HG03159 (cell line): Measurements from ENCODE around the gene MFSD6.

Experiments
- ATAC-seq: cut with Tn5 transposase; IDR thresholded peaks from one replicate; pipeline ENCODE4 v1.9.1; 2021; ENCODE audit warnings: mild to moderate bottlenecking, moderate library complexity; ENCODE audit not compliant: unreplicated experiment

MFSD6 gene

GRCh38 chr2:190432567-190433231, 24.5 kb downstream of the MFSD6 start:
- ATAC-seq = no peak

DNA sequence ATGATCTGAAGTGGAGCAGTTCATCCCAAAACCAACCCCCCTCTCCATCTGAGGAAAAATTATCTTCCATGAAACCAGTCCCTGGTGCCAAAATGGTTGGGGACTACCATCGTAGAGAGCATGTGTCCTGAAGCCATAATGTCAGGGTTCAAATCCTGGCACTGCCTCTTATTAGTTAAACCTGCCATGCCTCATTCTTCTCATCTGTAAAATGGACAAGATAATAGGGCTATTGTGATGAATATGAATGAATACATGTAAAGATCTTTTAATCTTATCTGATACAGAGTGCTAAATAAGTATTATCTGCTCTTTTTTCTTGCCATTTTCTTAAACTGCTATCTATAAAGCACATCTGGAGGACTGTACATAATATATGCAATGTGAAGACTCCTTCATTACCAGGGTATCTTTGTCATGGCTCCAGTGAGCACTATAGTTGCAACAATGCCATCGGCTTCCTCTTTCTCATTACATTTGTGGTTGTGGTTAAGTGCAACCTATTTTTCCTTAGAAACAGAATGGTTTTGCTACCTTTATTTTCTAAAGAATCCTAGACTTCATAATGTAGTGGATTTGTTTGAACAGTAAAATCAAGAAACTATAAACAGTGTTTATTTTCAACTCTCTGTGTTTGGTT, 27.0 kb downstream of the MFSD6 start:
- ATAC-seq = no peak

GRCh38 chr2:190436557-190436956, 28.4 kb downstream of the MFSD6 start:
- ATAC-seq = no peak

DNA sequence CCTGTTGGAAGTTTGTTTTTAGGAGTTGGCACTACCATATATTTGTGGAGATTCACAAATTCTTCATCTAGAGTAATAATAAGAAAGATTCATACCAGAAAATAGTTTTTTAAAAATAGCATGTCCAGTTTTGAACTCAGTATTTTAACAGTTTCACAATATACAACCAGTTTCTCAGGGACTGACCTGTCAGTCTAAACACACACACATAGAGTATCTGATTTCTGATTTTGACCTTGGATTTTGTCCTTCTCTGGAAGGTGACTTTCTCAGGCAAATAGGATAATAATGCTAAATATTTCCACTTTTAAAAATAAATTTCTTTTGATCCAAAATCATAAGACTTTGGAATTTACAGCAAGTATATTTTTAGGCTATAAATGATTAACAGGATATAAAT, 32.0 kb downstream of the MFSD6 start:
- no peak for ATAC-seq

DNA sequence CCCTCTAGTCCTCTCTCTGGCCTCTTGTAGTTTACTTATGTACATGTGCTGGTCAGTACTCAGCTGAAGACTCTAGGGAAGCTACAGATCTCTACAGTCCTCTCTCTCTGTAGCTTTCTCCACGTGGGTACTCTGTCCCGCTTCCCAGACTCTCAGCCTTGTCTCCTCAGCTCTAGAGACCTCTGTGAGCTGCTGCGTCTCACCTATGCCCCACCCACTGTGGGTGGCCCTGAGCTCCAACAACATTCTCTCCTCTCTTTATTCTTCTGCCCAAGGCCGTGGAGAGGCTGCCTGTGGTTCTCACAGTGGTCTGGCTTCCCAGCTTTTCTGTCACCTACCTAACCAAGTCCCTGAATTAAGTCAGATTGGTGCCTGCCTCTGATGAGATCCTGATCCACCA, 33.4 kb downstream of the MFSD6 start:
- ATAC-seq = no peak

- ATAC-seq = no peak
These were observed 34.9 kb downstream of the MFSD6 start for GRCh38 chr2:190443055-190443454.

DNA sequence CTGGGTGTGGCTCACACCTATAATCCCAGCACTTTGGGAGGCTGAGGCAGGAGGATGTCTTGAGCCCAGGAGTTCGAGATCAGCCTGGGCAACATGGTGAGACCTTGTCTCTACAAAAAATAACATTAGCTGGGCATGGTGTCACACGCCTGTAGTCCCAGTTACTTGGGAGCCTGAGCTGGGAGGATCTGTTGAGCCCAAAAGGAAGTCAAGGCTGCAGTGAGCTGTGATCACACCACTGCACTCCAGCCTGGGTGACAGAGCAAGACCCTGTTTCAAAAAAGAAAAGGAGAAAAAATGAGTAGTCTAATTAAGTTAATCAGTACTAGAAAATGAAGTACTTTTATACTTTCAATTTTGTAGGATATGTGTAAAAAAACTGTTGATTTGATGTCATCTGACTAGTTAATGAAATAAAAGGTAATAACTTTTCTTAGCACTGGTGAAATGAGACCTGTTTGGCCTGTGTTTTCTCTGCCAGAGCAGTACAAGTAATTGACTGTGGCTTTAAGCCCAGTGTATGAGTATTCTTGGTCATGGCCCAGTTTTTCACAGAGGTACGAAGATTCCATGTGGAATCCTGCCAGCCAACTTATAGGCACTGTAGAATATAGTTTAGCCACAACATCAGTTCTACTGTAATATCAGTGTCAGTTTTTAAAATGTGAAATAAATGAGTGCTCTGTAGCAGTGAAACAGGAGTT, 35.8 kb downstream of the MFSD6 start:
- ATAC-seq = no peak

- ATAC-seq = no peak
These were observed 36.8 kb downstream of the MFSD6 start for GRCh38 chr2:190444976-190445375.

GRCh38 chr2:190446193-190446592, 38.0 kb downstream of the MFSD6 start:
- ATAC-seq = no peak

GRCh38 chr2:190446750-190447516, 38.8 kb downstream of the MFSD6 start:
- ATAC-seq = no peak

DNA sequence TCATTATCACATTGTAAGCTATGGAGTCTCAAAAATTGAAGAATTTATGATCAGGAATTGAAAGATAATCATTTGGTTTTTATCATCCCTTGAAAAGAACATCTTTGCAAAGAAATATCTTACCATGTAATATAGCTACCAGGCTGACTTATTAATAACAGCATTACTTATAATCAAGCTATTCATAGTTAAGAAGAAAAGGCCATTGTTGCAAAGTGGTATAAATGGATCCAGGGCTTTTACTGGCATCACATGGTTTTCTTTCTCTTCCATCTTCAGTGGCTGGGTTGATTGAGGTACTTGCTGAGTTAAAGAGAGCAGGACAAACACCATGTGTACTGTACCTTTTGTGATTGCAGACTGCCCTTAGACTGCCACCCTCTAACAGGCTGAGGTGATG, 39.6 kb downstream of the MFSD6 start:
- ATAC-seq = no peak

GRCh38 chr2:190449925-190450324, 41.8 kb downstream of the MFSD6 start:
- no peak for ATAC-seq

- ATAC-seq = no peak
These were observed 42.2 kb downstream of the MFSD6 start for GRCh38 chr2:190450363-190450762.

DNA sequence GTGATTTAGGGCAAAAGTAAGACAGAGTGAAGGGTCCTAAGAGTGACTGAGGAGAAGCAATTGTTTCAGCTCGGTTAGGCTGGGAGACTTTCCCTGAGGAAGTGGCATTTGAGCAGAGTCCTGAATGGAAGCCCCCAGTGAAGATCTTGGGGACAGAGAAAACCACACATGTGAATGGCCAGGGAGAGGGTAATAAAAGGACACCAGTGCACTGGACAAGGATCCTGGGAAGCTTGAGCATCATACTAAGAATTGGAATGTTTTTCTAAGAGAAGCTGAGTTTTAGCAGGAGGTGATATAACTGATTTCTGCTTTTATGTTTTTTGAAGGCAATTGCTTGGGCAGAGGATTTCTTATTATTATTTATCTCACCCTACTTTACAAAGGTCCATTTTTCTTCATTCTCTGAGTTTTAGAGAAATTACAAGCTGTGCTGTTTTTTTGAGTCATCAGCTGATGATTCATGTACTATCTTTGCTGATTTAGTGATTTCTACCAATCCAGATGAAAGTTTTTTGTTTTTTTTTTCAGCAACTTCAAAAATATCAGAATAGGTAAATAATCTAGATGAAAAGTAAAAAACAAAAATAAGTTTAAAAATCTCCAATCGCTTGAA, 43.5 kb downstream of the MFSD6 start:
- no peak for ATAC-seq

- no peak for ATAC-seq
These were observed 44.3 kb downstream of the MFSD6 start for GRCh38 chr2:190452433-190452832.

DNA sequence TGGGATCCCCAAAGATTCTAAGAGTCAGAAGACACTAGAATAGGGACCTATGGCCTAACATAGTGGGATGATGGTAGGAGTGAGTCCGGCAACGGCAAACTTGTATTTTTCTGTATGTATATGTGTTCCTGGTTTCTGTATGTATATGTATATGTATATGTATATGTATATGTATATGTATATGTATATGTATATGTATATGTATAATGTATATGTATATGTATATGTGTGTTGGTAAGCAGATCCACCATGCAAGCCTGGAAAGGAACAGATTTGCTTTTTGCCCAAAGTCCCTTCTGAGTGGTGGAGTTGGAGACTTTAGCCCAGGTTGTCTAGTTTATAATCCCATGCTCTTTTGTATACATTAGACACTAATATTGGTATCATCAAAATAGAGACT, 46.6 kb downstream of the MFSD6 start:
- ATAC-seq = no peak

GRCh38 chr2:190455358-190456095, 47.4 kb downstream of the MFSD6 start:
- no peak for ATAC-seq

GRCh38 chr2:190456833-190457232, 48.7 kb downstream of the MFSD6 start:
- ATAC-seq = no peak

DNA sequence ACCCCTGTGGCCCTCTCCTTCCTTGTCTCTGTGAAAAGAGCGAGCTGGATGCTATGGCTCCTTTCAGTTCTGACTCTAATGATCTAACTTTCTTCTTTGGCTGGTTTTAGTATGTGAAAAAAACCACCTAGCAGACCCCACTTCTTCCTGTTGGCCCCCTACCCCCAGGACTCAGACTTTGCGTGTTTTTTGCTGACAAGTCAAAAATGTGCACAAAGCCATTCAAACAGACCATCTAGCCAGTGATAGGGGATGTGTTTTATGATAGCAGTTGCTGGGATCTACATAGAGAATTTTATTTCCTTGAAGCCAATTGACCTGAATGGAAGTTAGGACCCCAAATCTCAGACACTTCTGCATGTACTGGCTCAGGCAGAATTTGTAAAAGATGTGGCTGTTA, 49.1 kb downstream of the MFSD6 start:
- ATAC-seq = no peak

DNA sequence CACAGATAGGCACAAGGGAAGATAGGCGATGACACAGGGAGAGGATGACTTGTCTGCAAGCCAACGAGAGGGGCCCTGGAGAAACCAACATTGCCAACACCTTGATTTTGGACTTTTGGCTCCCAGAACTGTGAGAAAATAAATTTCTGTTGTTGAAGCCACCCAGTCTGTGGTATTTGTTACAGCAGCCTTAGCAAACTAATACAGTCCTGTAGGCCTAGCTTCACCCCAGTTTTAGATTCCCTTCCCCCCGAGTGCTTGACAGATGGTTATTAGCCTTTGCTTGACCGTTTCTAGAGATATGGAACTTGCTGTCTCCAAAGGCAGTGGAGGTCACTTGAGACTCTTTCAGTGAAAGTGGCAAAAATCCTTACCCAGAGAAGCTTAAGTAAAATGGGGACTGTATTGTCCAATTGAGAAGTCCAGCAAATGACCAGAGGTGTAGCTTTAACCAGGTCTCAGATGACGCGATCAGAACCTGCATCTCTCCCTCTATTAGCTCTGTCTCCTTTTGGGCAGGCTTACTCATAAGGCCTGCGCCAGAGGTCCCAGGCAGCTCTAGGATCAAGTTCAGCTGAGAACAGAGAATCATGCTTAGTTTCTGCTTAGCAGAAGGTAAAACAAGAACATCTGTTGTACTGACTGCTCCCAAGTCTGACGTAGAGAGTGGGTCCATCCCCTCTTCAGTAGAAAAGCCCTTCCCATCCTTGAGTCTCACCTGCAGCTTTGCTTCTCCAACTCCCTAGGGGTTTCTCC, 50.4 kb downstream of the MFSD6 start:
- no peak for ATAC-seq
